Measurements from ENCODE around the gene DRD4. TPM values are rescaled to one million over a fixed set of nuclear protein-coding genes. Genes with fewer than 3 reads are reported as not detected.
A peak's percentile ranks its signal among the peaks of the same experiment; 100 is the strongest.

The DRD4 gene
- polyA plus RNA-seq, 1 donor = 1.3 TPM

- Histone ChIP-seq H3K36me3 (ENCODE audit: control insufficient read depth, insufficient read depth, low read length) (peaks cover 30% of the 10 kb centered on the region), H3K4me3 (ENCODE audit: low read length) (no peak overlapping the region), H3K27me3 (ENCODE audit: control insufficient read depth, insufficient read depth, low read length) (no peaks in the 10 kb centered on the region), H3K4me1 (ENCODE audit: control insufficient read depth, insufficient read depth, low read length) (peaks cover 38% of the 10 kb centered on the region), H3K27ac (ENCODE audit: low read length) (no peak overlapping the region), H3K9me3 (ENCODE audit: control insufficient read depth, low read depth, low read length) (no peaks in the 10 kb centered on the region)
- no CpG with 5 or more reads among the region's 7 CpGs for WGBS (ENCODE audit: insufficient coverage, low lambda C conversion rate)
- no peak for DNase-seq
Observed at GRCh38 chr11:656866-657265, 19.8 kb downstream of the DRD4 start.

- H3K36me3 ChIP-seq (ENCODE audit: control insufficient read depth, insufficient read depth, low read length) = peaks cover 32% of the 10 kb centered on the region
- H3K4me3 ChIP-seq (ENCODE audit: low read length) = no peak overlapping the region
- H3K4me1 ChIP-seq (ENCODE audit: control insufficient read depth, insufficient read depth, low read length) = peaks cover 38% of the 10 kb centered on the region
- H3K9me3 ChIP-seq (ENCODE audit: control insufficient read depth, low read depth, low read length) = no peaks in the 10 kb centered on the region
- H3K27ac ChIP-seq (ENCODE audit: low read length) = peak overlapping the region; percentile 41
- no peaks in the 10 kb centered on the region for H3K27me3 ChIP-seq (ENCODE audit: control insufficient read depth, insufficient read depth, low read length)
- peak; percentile 63 to 85 for DNase-seq
- WGBS (ENCODE audit: insufficient coverage, low lambda C conversion rate) = no CpG with 5 or more reads among the region's 14 CpGs
Observed at GRCh38 chr11:657691-658126, 20.6 kb downstream of the DRD4 start.

DNA sequence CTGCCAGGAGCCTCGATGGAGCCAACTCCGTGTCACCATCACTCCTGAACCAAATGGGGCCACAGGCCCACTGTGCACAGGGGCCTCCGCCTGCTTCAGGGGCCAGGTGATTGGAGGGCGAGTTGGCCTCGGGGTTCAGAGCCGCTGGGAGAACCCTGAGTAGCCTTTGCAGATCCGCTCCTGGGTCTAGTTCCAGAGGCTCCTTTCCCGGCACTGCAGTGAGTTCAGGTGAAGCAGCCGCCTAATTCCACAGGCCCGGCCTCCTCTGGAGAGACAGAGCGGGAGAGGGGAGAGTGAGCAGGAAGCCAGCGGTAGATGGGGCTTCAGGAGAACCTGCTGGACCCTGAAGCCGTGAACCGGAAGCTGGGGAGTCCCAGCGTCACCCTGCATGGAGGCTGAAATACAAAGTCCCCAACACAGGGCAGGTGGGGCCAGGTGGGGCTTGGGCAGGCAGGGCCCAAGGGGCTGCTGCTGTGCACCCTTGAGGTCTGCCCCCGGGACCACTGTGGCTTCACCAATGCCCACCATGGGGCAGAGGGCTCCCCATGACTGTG lies 22.5 kb downstream of the DRD4 start:
- H3K27ac ChIP-seq (ENCODE audit: low read length) = no peak overlapping the region
- H3K4me1 ChIP-seq (ENCODE audit: control insufficient read depth, insufficient read depth, low read length) = peaks cover 31% of the 10 kb centered on the region
- H3K9me3 ChIP-seq (ENCODE audit: control insufficient read depth, low read depth, low read length) = no peaks in the 10 kb centered on the region
- H3K4me3 ChIP-seq (ENCODE audit: low read length) = no peak overlapping the region
- no CpG with 5 or more reads among the region's 16 CpGs for WGBS (ENCODE audit: insufficient coverage, low lambda C conversion rate)
- no peak for DNase-seq
- H3K27me3 ChIP-seq (ENCODE audit: control insufficient read depth, insufficient read depth, low read length) = no peaks in the 10 kb centered on the region
- H3K36me3 ChIP-seq (ENCODE audit: control insufficient read depth, insufficient read depth, low read length) = peaks cover 30% of the 10 kb centered on the region

DNA sequence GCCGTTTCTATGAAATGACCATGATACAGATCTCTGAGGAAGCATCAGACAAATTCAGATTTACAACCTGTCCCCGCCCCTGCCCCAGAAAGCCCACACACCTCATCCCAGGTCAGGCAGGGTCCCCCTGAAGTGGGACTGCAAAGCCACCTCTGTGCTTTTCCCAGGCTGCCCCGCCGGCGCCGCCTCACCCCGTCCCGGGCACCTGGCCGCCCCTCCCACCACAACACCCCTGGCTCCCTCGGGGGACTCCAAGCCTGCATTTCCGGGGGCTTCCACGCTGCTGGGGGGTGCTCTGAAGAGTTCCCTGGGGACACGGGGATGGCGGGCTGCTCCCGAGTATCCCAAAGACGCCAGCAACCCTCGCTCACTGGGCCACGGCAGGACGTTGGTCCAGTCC lies 23.2 kb downstream of the DRD4 start:
- no peak for DNase-seq
- no peak overlapping the region for H3K4me3 ChIP-seq (ENCODE audit: low read length)
- no CpG with 5 or more reads among the region's 19 CpGs for WGBS (ENCODE audit: insufficient coverage, low lambda C conversion rate)
- no peaks in the 10 kb centered on the region for H3K9me3 ChIP-seq (ENCODE audit: control insufficient read depth, low read depth, low read length)
- H3K4me1 ChIP-seq (ENCODE audit: control insufficient read depth, insufficient read depth, low read length) = peaks cover 27% of the 10 kb centered on the region
- H3K36me3 ChIP-seq (ENCODE audit: control insufficient read depth, insufficient read depth, low read length) = peaks cover 30% of the 10 kb centered on the region
- H3K27ac ChIP-seq (ENCODE audit: low read length) = no peak overlapping the region
- no peaks in the 10 kb centered on the region for H3K27me3 ChIP-seq (ENCODE audit: control insufficient read depth, insufficient read depth, low read length)

GRCh38 chr11:660681-661444 lies 23.8 kb downstream of the DRD4 start:
- H3K4me3 ChIP-seq (ENCODE audit: low read length) = no peak overlapping the region
- no peaks in the 10 kb centered on the region for H3K9me3 ChIP-seq (ENCODE audit: control insufficient read depth, low read depth, low read length)
- 80% methylated on average over 1 of the region's 19 CpGs for WGBS (ENCODE audit: insufficient coverage, low lambda C conversion rate)
- H3K36me3 ChIP-seq (ENCODE audit: control insufficient read depth, insufficient read depth, low read length) = peaks cover 34% of the 10 kb centered on the region
- H3K27ac ChIP-seq (ENCODE audit: low read length) = no peak overlapping the region
- H3K27me3 ChIP-seq (ENCODE audit: control insufficient read depth, insufficient read depth, low read length) = no peaks in the 10 kb centered on the region
- no peak for DNase-seq
- H3K4me1 ChIP-seq (ENCODE audit: control insufficient read depth, insufficient read depth, low read length) = peaks cover 23% of the 10 kb centered on the region

- H3K36me3 ChIP-seq (ENCODE audit: control insufficient read depth, insufficient read depth, low read length) = peaks cover 41% of the 10 kb centered on the region
Observed at GRCh38 chr11:662689-663274, 25.7 kb downstream of the DRD4 start.

GRCh38 chr11:665062-665703 lies 28.1 kb downstream of the DRD4 start:
- Histone ChIP-seq H3K27me3 (ENCODE audit: control insufficient read depth, insufficient read depth, low read length) (no peaks in the 10 kb centered on the region), H3K4me1 (ENCODE audit: control insufficient read depth, insufficient read depth, low read length) (no peaks in the 10 kb centered on the region), H3K27ac (ENCODE audit: low read length) (no peak overlapping the region), H3K36me3 (ENCODE audit: control insufficient read depth, insufficient read depth, low read length) (peaks cover 25% of the 10 kb centered on the region), H3K4me3 (ENCODE audit: low read length) (no peak overlapping the region), H3K9me3 (ENCODE audit: control insufficient read depth, low read depth, low read length) (no peaks in the 10 kb centered on the region)
- 100% methylated on average over 2 of the region's 15 CpGs for WGBS (ENCODE audit: insufficient coverage, low lambda C conversion rate)
- DNase-seq = peak in 1 of 2 donors; percentile 11

More at GRCh38 chr11:662689-663274, 25.7 kb downstream of the DRD4 start:
- Histone ChIP-seq H3K4me3 (ENCODE audit: low read length) (no peak overlapping the region), H3K27me3 (ENCODE audit: control insufficient read depth, insufficient read depth, low read length) (no peaks in the 10 kb centered on the region), H3K9me3 (ENCODE audit: control insufficient read depth, low read depth, low read length) (no peaks in the 10 kb centered on the region), H3K27ac (ENCODE audit: low read length) (no peak overlapping the region), H3K4me1 (ENCODE audit: control insufficient read depth, insufficient read depth, low read length) (peaks cover 8% of the 10 kb centered on the region)
- DNase-seq = peak; percentile 28 to 35
- WGBS (ENCODE audit: insufficient coverage, low lambda C conversion rate) = no CpG with 5 or more reads among the region's 15 CpGs

- WGBS (ENCODE audit: insufficient coverage, low lambda C conversion rate) = 100% methylated on average over 2 of the region's 11 CpGs
- Histone ChIP-seq H3K36me3 (ENCODE audit: control insufficient read depth, insufficient read depth, low read length) (peaks cover 22% of the 10 kb centered on the region), H3K9me3 (ENCODE audit: control insufficient read depth, low read depth, low read length) (no peaks in the 10 kb centered on the region), H3K4me1 (ENCODE audit: control insufficient read depth, insufficient read depth, low read length) (no peaks in the 10 kb centered on the region), H3K4me3 (ENCODE audit: low read length) (no peak overlapping the region), H3K27ac (ENCODE audit: low read length) (no peak overlapping the region), H3K27me3 (ENCODE audit: control insufficient read depth, insufficient read depth, low read length) (no peaks in the 10 kb centered on the region)
- no peak for DNase-seq
Observed at GRCh38 chr11:665704-666281, 28.7 kb downstream of the DRD4 start.

GRCh38 chr11:673866-674265 lies 36.8 kb downstream of the DRD4 start:
- H3K9me3 ChIP-seq (ENCODE audit: control insufficient read depth, low read depth, low read length) = no peaks in the 10 kb centered on the region
- no peak overlapping the region for H3K4me3 ChIP-seq (ENCODE audit: low read length)
- H3K27ac ChIP-seq (ENCODE audit: low read length) = no peak overlapping the region
- H3K27me3 ChIP-seq (ENCODE audit: control insufficient read depth, insufficient read depth, low read length) = no peaks in the 10 kb centered on the region
- no peak for DNase-seq
- H3K36me3 ChIP-seq (ENCODE audit: control insufficient read depth, insufficient read depth, low read length) = peaks cover 37% of the 10 kb centered on the region
- 100% methylated on average over 2 of the region's 8 CpGs for WGBS (ENCODE audit: insufficient coverage, low lambda C conversion rate)
- no peaks in the 10 kb centered on the region for H3K4me1 ChIP-seq (ENCODE audit: control insufficient read depth, insufficient read depth, low read length)

DNA sequence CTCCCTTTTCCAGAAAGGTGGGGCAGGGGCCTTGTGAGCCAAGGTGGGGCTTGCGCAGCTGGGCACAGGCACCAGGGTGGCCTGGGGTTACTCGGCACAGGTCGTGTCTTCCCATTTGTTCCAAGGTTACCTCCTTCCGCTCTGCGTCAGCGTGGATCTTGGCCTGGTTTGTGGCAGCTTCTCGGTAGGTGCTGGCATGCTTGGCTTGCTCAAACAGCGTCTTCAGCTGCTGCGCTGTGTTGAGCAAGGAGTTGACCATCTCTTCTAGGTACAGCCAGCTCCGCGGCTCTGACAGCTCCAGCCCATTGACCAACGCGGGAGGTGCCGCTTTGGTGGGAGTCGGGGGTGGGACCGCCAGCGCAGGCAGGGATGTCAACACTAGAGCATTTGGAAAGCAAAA lies 37.3 kb downstream of the DRD4 start:
- H3K9me3 ChIP-seq (ENCODE audit: control insufficient read depth, low read depth, low read length) = no peaks in the 10 kb centered on the region
- H3K4me3 ChIP-seq (ENCODE audit: low read length) = no peak overlapping the region
- H3K36me3 ChIP-seq (ENCODE audit: control insufficient read depth, insufficient read depth, low read length) = peaks cover 41% of the 10 kb centered on the region
- no peak for DNase-seq
- no peaks in the 10 kb centered on the region for H3K27me3 ChIP-seq (ENCODE audit: control insufficient read depth, insufficient read depth, low read length)
- no CpG with 5 or more reads among the region's 17 CpGs for WGBS (ENCODE audit: insufficient coverage, low lambda C conversion rate)
- H3K4me1 ChIP-seq (ENCODE audit: control insufficient read depth, insufficient read depth, low read length) = no peaks in the 10 kb centered on the region
- no peak overlapping the region for H3K27ac ChIP-seq (ENCODE audit: low read length)
